K562 (cell line): Measurements from ENCODE around the gene CPLX1. TPM values are rescaled to one million over a fixed set of nuclear protein-coding genes. Genes with fewer than 3 reads are reported as not detected.

ENCODE experiments used
- ATAC-seq: fragments of 200-7000 bp; cut with Tn5 transposase; 3 replicates; pipeline ENCODE4 v1.9.1; 2020; ENCODE audit warnings: moderate library complexity
- BruUV-seq: library from RNA; stranded (reverse); fragments of 400-500 nt; replicated peaks from 2 replicates; lab custom pipeline; 2021; lab: Mats Ljungman, UMichigan
- CTCF ChIA-PET: fragments of 300-600 bp; formaldehyde crosslinking; extraction: SDS; loops from one replicate; lab custom pipeline; 2021; ENCODE audit warnings: low intra/inter-chr PET ratio; lab: Yijun Ruan, JAX
- POLR2A ChIA-PET: fragments of 300-600, 350-650 bp; sonication (Branson Sonifier 250); formaldehyde crosslinking; extraction: SDS; loops from one replicate; lab custom pipeline; 2021; ENCODE audit warnings: antibody characterized with exemption, inconsistent platforms; lab: Yijun Ruan, JAX
- DNase-seq, 4 experiments: peaks; one replicate each; pipeline versions ENCODE4 v3.0.0 to v3.0.0-alpha.2; 2011 to 2018; ENCODE audit warnings: low spot score in 3 of 4, mixed read lengths in 3 of 4; ENCODE audit errors: extremely low read depth in 1 of 4
- FAIRE-seq: peaks from 2 replicates; lab custom pipeline; 2011; peaks lifted over from hg19 to GRCh38; lab: Jason Lieb, UNC
- H2AFZ ChIP-seq: 2 replicates; pipeline ENCODE4 v1.6.0; 2011; ENCODE audit warnings: low read depth, low read length, control low read depth, inconsistent platforms
- H3K27ac ChIP-seq: fragments of 200-600 bp; 3 replicates; pipeline ENCODE4 v1.8.0; 2011; ENCODE audit warnings: low read depth, mild to moderate bottlenecking, control low read depth, inconsistent platforms, low read length, moderate library complexity, mixed read lengths; ENCODE audit errors: extremely low read depth
- H3K27me3 ChIP-seq, 2 experiments: fragments of 300-600 bp in 1 of 2; 2 replicates in 1 of 2; 3 replicates in 1 of 2; pipeline versions ENCODE4 v1.6.0 to v1.8.0; 2011; ENCODE audit warnings: inconsistent platforms in 2 of 2, low read length in 2 of 2, mild to moderate bottlenecking in 1 of 2, mixed read lengths in 1 of 2, moderate library complexity in 1 of 2; ENCODE audit not compliant: control insufficient read depth in 2 of 2, insufficient read depth in 2 of 2
- H3K36me3 ChIP-seq: fragments of 300-600 bp; 3 replicates; pipeline ENCODE4 v1.8.0; 2011; ENCODE audit warnings: mild to moderate bottlenecking, low read length, inconsistent platforms; ENCODE audit not compliant: control insufficient read depth, insufficient read depth
- H3K4me1 ChIP-seq, 2 experiments: fragments of 200-600 bp in 1 of 2; replicated peaks in 1 of 2; 2 replicates in 1 of 2; 3 replicates in 1 of 2; pipeline versions ENCODE4 v1.5.1 to v1.8.0; 2011; ENCODE audit warnings: inconsistent platforms in 2 of 2, low read length in 2 of 2, mild to moderate bottlenecking in 1 of 2, mixed read lengths in 1 of 2, moderate library complexity in 1 of 2; ENCODE audit not compliant: control insufficient read depth in 2 of 2, insufficient read depth in 2 of 2
- H3K4me2 ChIP-seq: 2 replicates; pipeline ENCODE4 v1.6.1; 2011; ENCODE audit warnings: low read length, control low read depth, inconsistent platforms, mixed read lengths; ENCODE audit not compliant: insufficient read depth
- H3K4me3 ChIP-seq: fragments of 200-600 bp; sonication (generic), shearing (Covaris generic); 2 replicates; pipeline ENCODE4 v1.5.1; 2016; ENCODE audit warnings: control low read depth, inconsistent platforms
- H3K79me2 ChIP-seq: fragments of 200-600 bp; 3 replicates; pipeline ENCODE4 v1.8.0; 2011; ENCODE audit warnings: low read length, inconsistent platforms; ENCODE audit not compliant: control insufficient read depth, insufficient read depth
- H3K9ac ChIP-seq, 2 experiments: 2 replicates each; pipeline versions ENCODE4 v1.6.0 to v1.6.1; 2011; ENCODE audit warnings: low read depth in 2 of 2, low read length in 2 of 2, control low read depth in 1 of 2, inconsistent platforms in 1 of 2, mild to moderate bottlenecking in 1 of 2, mixed read lengths in 1 of 2; ENCODE audit not compliant: insufficient read depth in 1 of 2
- H3K9me1 ChIP-seq: one replicate; pipeline ENCODE4 v1.6.0; 2011; ENCODE audit warnings: inconsistent platforms, mild to moderate bottlenecking, low read length, moderate library complexity; ENCODE audit not compliant: control insufficient read depth, insufficient read depth
- H3K9me3 ChIP-seq: replicated peaks from 2 replicates; pipeline ENCODE4 v1.5.1; 2011; ENCODE audit warnings: low read depth, low read length, inconsistent platforms; ENCODE audit not compliant: control insufficient read depth, insufficient read depth
- H4K20me1 ChIP-seq: replicated peaks from 2 replicates; pipeline ENCODE4 v1.6.1; 2011; ENCODE audit warnings: low read length, inconsistent platforms, mixed read lengths; ENCODE audit not compliant: control insufficient read depth, insufficient read depth
- ASH1L ChIP-seq: fragments of 450-650 bp; IDR thresholded peaks from 2 replicates; pipeline ENCODE4 v1.6.1; 2018; ENCODE audit warnings: borderline replicate concordance, mild to moderate bottlenecking, low read depth; ENCODE audit not compliant: partially characterized antibody
- HEY1 ChIP-seq: fragments of 250-450 bp; sonication (Bioruptor Pico); IDR thresholded peaks from 2 replicates; pipeline ENCODE4 v1.5.0; 2020; ENCODE audit warnings: mild to moderate bottlenecking, moderate library complexity, borderline replicate concordance
- KLF13 ChIP-seq: fragments of 450-650 bp; IDR thresholded peaks from 2 replicates; pipeline ENCODE4 v1.6.1; 2016; ENCODE audit warnings: missing genetic modification characterization, low read depth, mild to moderate bottlenecking, missing compliant biosample characterization, moderate library complexity, borderline replicate concordance
- LCOR ChIP-seq: sonication (generic); formaldehyde crosslinking; IDR thresholded peaks from 2 replicates; pipeline ENCODE4 v1.8.0; 2022; ENCODE audit warnings: mild to moderate bottlenecking, missing genetic modification reagents
- MAZ ChIP-seq, 2 experiments: fragments of 450-650 bp in 1 of 2; sonication (generic) in 1 of 2; formaldehyde crosslinking; IDR thresholded peaks in 1 of 2; conservative IDR thresholded peaks in 1 of 2; 2 replicates each; pipeline versions ENCODE4 v1.4.0 to v1.5.0; 2020; ENCODE audit warnings: mild to moderate bottlenecking in 1 of 2, missing genetic modification reagents in 1 of 2
- MCM3 ChIP-seq: fragments of 450-650 bp; IDR thresholded peaks from 2 replicates; pipeline ENCODE4 v1.6.1; 2016
- PHB ChIP-seq: fragments of 250-450 bp; sonication (Bioruptor Pico); IDR thresholded peaks from 2 replicates; pipeline ENCODE4 v1.5.0; 2021
- PHF8 ChIP-seq: fragments of 200-600 bp; sonication (generic); IDR thresholded peaks from 2 replicates; pipeline ENCODE4 v1.6.1; 2012; ENCODE audit warnings: mixed run types, mild to moderate bottlenecking, inconsistent platforms, low read length, moderate library complexity, borderline replicate concordance
- SPI1 ChIP-seq: IDR thresholded peaks from 2 replicates; pipeline ENCODE4 v1.6.1; 2011; ENCODE audit warnings: low read depth, low read length, control low read depth, borderline replicate concordance
- TRIM28 ChIP-seq: fragments of 450-650 bp; IDR thresholded peaks from 2 replicates; pipeline ENCODE4 v1.6.1; 2017
- ZBTB12 ChIP-seq: fragments of 250-450 bp; sonication (Bioruptor Pico); IDR thresholded peaks from 2 replicates; pipeline ENCODE4 v1.4.0; 2020
- ZBTB26 ChIP-seq: fragments of 450-650 bp; formaldehyde crosslinking; IDR thresholded peaks from 2 replicates; pipeline ENCODE4 v1.4.0; 2022; ENCODE audit warnings: missing genetic modification characterization
- WGBS: fragments of 100-300 bp; shearing (Covaris generic); methylation state at CpG from one replicate; pipeline ENCODE4 v1.1.6; 2016; ENCODE audit warnings: low coverage, mixed read lengths; ENCODE audit not compliant: insufficient coverage; ENCODE audit errors: missing lambda C conversion rate; 5-methylcytosine and 5-hydroxymethylcytosine counted together
- in situ Hi-C: fragments of 300-500 bp; cut with MboI; formaldehyde crosslinking; loops from 4 replicates; pipeline ENCODE4 v1.15.0; 2018; ENCODE audit warnings: inconsistent platforms, mixed read lengths
- intact Hi-C: fragments of 100-400 bp; cut with micrococcal nuclease; formaldehyde crosslinking; loops from 2 replicates; pipeline ENCODE4 v1.14.2; 2022
- polyA plus RNA-seq, 8 experiments: library from polyadenylated mRNA; depleted of rRNA in 4 of 8; stranded (reverse) in 5 of 8; unstranded in 3 of 8; fragments of >200 nt; fragmentation: Nextera tagmentation in 2 of 8; fragmentation: Illumina TruSeq in 1 of 8; extraction: Ambion mirVana in 2 of 8; extraction: Trizol in 1 of 8; gene quantifications; 2 replicates each; pipeline versions ENCODE4 v1.2.1 to v1.2.3, GENCODE V29; 2011 to 2014; ENCODE audit warnings: inconsistent platforms in 1 of 8, missing spikeins in 1 of 8
- total RNA-seq, 7 experiments: library from RNA; depleted of rRNA in 6 of 7; stranded (reverse); fragments of >200 nt in 6 of 7; fragmentation: Illumina TruSeq in 2 of 7; extraction: Trizol in 2 of 7; gene quantifications; 2 replicates each; pipeline versions ENCODE4 v1.2.1 to v1.2.3, GENCODE V29; 2011 to 2021; ENCODE audit warnings: low replicate concordance in 1 of 7
- TF ChIP-seq, protein P1 (sequence below): fragments of 450-650 bp; IDR thresholded peaks from 2 replicates; pipeline ENCODE4 v1.6.1; 2017; ENCODE audit warnings: mild to moderate bottlenecking, moderate library complexity

Gene CPLX1
- total and polyA plus RNA-seq, 9 of the 15 experiments (the other 6 are each of a cell fraction or from before 2014, with no cell fraction given): 0.03 to 3.3 (median 0.17) TPM; not detected in 2

DNA sequence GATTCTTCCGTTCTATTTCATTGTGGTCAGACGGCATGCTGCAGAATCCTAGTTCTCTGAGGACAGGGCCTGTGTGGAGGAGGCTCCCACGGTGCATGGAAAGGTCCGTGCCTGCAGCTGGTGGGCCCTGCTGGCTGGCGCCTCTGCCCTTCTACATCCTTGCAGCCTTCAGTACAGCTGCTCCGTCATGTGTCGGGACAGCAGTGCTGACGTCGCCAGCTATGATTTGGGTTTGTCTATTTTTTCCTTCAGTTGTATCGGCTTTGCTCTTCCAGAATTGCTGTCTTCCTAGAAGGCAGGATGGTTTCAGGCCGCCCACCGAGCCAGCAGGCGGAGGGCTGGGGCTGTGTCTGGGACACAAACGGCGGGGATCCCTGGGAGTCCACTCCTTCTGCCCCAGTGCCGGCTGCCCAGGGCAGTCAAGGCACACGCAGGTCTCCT lies 32.1 kb upstream of the CPLX1 start:
- no peak for FAIRE-seq
- no peaks in the 10 kb centered on the region for H3K79me2 ChIP-seq
- no peak for ATAC-seq
- no TSS peak for BruUV-seq
- H4K20me1 ChIP-seq: no peaks in the 10 kb centered on the region
- no peaks in the 10 kb centered on the region for H3K9me3 ChIP-seq
- no peaks in the 10 kb centered on the region for H3K27me3 ChIP-seq
- CTCF ChIA-PET: no interaction called here
- no peak for DNase-seq
- WGBS: 98% methylated on average over 16 of the region's 17 CpGs
- in situ Hi-C loops (no loop called here), intact Hi-C loops (no loop called here)
- no peaks in the 10 kb centered on the region; a peak in 1 of 5 replicates for H3K4me1 ChIP-seq
- H3K36me3 ChIP-seq: peaks cover 75% of the 10 kb centered on the region; the same call in 2 of the 3 replicates
- H3K9ac ChIP-seq: no peak overlapping the region
- H3K4me3 ChIP-seq: no peak overlapping the region
- TF ChIP-seq ZBTB26 (CRISPR knock-in tag) (no peak), ASH1L (no peak), KLF13 (tag) (no peak), TRIM28 (no peak), HEY1 (CRISPR knock-in tag) (no peak), SPI1 (no peak), PHF8 (no peak), MCM3 (no peak), LCOR (CRISPR knock-in tag) (no peak), MAZ (CRISPR knock-in tag; conservative IDR thresholded peaks at IDR 0.05 in 1 of 2, IDR thresholded peaks at IDR 0.05 in 1 of 2) (no peak), ZBTB12 (no peak), PHB (CRISPR knock-in tag) (no peak)
- TF ChIP-seq, protein P1, sequence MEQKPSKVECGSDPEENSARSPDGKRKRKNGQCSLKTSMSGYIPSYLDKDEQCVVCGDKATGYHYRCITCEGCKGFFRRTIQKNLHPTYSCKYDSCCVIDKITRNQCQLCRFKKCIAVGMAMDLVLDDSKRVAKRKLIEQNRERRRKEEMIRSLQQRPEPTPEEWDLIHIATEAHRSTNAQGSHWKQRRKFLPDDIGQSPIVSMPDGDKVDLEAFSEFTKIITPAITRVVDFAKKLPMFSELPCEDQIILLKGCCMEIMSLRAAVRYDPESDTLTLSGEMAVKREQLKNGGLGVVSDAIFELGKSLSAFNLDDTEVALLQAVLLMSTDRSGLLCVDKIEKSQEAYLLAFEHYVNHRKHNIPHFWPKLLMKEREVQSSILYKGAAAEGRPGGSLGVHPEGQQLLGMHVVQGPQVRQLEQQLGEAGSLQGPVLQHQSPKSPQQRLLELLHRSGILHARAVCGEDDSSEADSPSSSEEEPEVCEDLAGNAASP: no peak
- TF ChIP-seq, all 486 proteins: peak for 0
- H3K9me1 ChIP-seq: no peaks in the 10 kb centered on the region
- H3K27ac ChIP-seq: no peak overlapping the region
- POLR2A ChIA-PET: interaction anchor here (0.6 to 1.5 kb wide), 2 partner anchors 21 to 23 kb away, joined by 3 to 5 read pairs; no protein-coding TSS in a partner anchor
- no peak overlapping the region for H3K4me2 ChIP-seq
- H2AFZ ChIP-seq: no peak overlapping the region
